GM19035 (cell line): ENCODE results near the gene CHCHD1.
"Not testable (repeated sequence)": the region's sequence is repeated elsewhere in the genome, so short reads cannot be mapped to it uniquely, and the experiment has no call there.

Source experiments
- ATAC-seq: cut with Tn5 transposase; IDR thresholded peaks from one replicate; pipeline ENCODE4 v1.9.1; 2021; ENCODE audit not compliant: unreplicated experiment

The CHCHD1 gene

GRCh38 chr10:73781879-73782748 lies at the start of gene CHCHD1:
TSS of gene CHCHD1 (plus strand) at chr10:73782048. CDS start at chr10:73782076, 28 bp downstream.
- peak; percentile 52 for ATAC-seq

- ATAC-seq = no peak
Observed at GRCh38 chr10:73732426-73732825, 49.4 kb upstream of the CHCHD1 start.

- no peak for ATAC-seq
Observed at GRCh38 chr10:73732931-73733623, 48.8 kb upstream of the CHCHD1 start.

GRCh38 chr10:73734028-73734720 lies 47.7 kb upstream of the CHCHD1 start:
- no peak for ATAC-seq

GRCh38 chr10:73734796-73735305 lies 47.0 kb upstream of the CHCHD1 start:
- ATAC-seq = no peak

GRCh38 chr10:73740501-73741254 lies 41.2 kb upstream of the CHCHD1 start:
- not testable (repeated sequence) for ATAC-seq

GRCh38 chr10:73742454-73742734 lies 39.5 kb upstream of the CHCHD1 start:
- no peak for ATAC-seq

GRCh38 chr10:73743327-73743904 lies 38.4 kb upstream of the CHCHD1 start:
- no peak for ATAC-seq

- peak; percentile 90 for ATAC-seq
Observed at GRCh38 chr10:73743905-73744663, 37.8 kb upstream of the CHCHD1 start, which contains the start of gene SEC24C. TSS of gene SEC24C (plus strand) at chr10:73744372. CDS start at chr10:73746833, 2,461 bp downstream.

- peak; percentile 37 for ATAC-seq
Observed at GRCh38 chr10:73744664-73744975, 37.2 kb upstream of the CHCHD1 start.

- ATAC-seq = no peak
Observed at GRCh38 chr10:73746721-73747120, 35.1 kb upstream of the CHCHD1 start.

GRCh38 chr10:73750819-73751218 lies 31.0 kb upstream of the CHCHD1 start:
- ATAC-seq = no peak

- no peak for ATAC-seq
Observed at GRCh38 chr10:73756183-73756582, 25.7 kb upstream of the CHCHD1 start.

- ATAC-seq = no peak
Observed at GRCh38 chr10:73758704-73759511, 22.9 kb upstream of the CHCHD1 start.

GRCh38 chr10:73759512-73760115 lies 22.2 kb upstream of the CHCHD1 start:
- no peak for ATAC-seq

- ATAC-seq = no peak
Observed at GRCh38 chr10:73761781-73762180, 20.1 kb upstream of the CHCHD1 start.

- ATAC-seq = no peak
Observed at GRCh38 chr10:73762915-73763314, 18.9 kb upstream of the CHCHD1 start.

- ATAC-seq = no peak
Observed at GRCh38 chr10:73763343-73763742, 18.5 kb upstream of the CHCHD1 start.

GRCh38 chr10:73765066-73765465 lies 16.8 kb upstream of the CHCHD1 start:
- no peak for ATAC-seq
